ENCODE measurements around the gene CCDC102B.

- TF ChIP-seq CTCF (IDR thresholded peaks at IDR 0.05) (no peak), POLR2A (IDR thresholded peaks at IDR 0.05) (no peak)
Observed at GRCh38 chr18:68780802-68781635, 16.9 kb upstream of the CCDC102B start.

All from thyroid gland (tissue), 4 donors.